HG02840 (cell line): Measurements from ENCODE around the gene TRNP1.
"Not testable (repeated sequence)": the region's sequence is repeated elsewhere in the genome, so short reads cannot be mapped to it uniquely, and the experiment has no call there.

Experiments used
- ATAC-seq: cut with Tn5 transposase; IDR thresholded peaks from one replicate; pipeline ENCODE4 v1.9.1; 2021; ENCODE audit warnings: mild to moderate bottlenecking, moderate library complexity, moderate number of reproducible peaks; ENCODE audit not compliant: unreplicated experiment, low FRiP score

The TRNP1 gene, protein sequence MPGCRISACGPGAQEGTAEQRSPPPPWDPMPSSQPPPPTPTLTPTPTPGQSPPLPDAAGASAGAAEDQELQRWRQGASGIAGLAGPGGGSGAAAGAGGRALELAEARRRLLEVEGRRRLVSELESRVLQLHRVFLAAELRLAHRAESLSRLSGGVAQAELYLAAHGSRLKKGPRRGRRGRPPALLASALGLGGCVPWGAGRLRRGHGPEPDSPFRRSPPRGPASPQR

DNA sequence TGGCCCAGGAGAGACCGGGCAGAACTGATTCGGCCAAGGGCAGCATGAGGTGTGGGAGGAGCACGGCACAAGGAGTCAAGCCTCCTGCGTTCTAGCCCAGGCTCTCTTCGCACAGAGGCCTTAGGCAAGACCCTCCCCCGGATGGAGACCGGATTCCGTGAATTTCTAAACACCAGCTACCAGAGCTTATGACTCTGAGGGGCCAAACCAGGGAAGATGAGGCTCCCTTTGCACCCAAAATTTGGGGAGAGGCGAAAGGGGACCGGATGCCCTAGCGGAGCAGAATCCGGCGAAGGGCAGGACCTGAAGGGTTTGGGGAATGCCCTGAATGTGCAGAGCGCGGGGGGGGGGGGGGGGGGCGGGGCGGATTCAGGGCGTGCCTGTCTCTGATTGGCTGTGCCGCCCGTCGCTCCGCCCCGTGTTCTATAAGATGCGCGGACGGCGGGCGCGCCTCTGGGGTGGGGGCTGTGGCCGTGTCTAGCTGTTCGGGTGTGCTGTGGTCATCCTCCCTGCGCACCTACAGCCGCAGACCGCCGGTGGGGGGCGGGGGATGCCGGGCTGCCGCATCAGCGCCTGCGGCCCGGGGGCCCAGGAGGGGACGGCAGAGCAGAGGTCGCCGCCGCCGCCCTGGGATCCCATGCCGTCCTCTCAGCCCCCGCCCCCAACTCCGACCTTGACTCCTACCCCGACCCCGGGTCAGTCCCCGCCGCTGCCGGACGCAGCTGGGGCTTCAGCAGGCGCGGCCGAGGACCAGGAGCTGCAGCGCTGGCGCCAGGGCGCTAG is at the start of gene TRNP1:
Gene TRNP1, plus strand, starts transcription at position 456 of the 783 bp plus-strand sequence. Its CDS starts 95 bp downstream, at position 551.
- ATAC-seq, result no peak

- no peak for ATAC-seq
These were observed 48.4 kb upstream of the TRNP1 start for GRCh38 chr1:26945138-26945537.

- no peak for ATAC-seq
These were observed 47.8 kb upstream of the TRNP1 start for GRCh38 chr1:26945728-26946127.

DNA sequence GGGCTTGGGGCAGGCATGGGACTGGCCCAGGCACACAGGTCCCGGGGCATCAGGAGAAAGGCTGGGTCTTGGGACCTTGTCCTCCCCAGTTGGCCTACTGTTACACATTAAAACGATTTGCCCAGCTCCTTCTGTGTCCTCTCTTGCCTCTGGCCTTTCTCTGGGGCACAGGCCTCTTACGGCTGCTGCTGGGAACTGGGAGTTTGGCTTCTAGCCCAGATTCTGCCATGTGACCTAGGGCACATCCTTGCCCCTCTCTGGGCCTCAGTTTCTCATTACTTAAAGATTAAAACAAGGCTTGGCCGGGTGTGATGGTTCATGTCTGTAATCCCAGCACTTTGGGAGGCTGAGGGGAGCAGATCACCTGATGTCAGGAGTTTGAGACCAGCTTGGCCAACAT is 47.2 kb upstream of the TRNP1 start:
- ATAC-seq, result no peak

DNA sequence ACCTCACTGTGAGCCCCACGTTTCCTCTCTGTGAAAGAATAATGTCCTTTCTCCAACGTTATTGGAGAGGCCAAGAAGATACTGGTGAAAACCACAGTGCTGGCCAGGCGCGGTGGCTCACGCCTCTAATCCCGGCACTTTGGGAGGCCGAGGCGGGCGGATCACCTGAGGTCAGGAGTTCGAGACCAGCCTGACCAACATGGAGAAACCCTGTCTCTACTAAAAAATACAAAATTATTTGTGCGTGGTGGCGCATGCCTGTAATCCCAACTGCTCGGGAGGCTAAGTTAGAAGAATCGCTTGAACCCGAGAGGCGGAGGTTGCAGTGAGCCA is 44.8 kb upstream of the TRNP1 start:
- ATAC-seq, result not testable (repeated sequence)

DNA sequence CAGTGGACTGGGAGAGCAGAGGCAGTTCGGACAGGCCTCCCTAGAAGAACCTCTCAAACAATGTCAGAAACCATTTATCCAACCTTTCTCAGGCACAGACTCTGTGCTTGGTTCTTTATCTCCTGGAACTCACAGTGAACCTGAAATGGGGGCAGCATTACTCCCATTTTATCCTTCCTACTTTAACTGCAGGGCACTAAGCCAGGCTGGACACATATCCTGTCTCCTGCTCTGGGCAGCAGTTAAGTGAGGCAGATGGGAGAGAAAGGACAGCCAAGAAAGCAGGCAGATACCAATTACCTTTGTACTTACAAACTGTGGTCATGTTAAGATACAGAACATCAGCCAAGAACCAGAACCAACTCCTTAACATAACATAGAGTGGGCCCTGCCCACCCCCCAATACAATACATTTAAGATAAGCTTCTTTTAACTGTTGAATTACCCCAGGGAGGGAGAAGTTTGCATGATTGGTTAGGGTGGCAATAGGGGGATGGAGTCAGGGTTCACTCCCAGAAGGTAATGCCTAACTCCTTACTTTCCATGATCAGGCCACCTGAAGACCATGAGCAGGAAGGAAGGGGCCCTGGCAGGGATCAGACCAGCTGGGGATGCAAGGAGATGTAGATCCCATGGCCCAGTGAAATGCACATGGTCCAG is 44.1 kb upstream of the TRNP1 start:
- no peak for ATAC-seq

- no peak for ATAC-seq
These were observed 43.6 kb upstream of the TRNP1 start for GRCh38 chr1:26949926-26950319.

DNA sequence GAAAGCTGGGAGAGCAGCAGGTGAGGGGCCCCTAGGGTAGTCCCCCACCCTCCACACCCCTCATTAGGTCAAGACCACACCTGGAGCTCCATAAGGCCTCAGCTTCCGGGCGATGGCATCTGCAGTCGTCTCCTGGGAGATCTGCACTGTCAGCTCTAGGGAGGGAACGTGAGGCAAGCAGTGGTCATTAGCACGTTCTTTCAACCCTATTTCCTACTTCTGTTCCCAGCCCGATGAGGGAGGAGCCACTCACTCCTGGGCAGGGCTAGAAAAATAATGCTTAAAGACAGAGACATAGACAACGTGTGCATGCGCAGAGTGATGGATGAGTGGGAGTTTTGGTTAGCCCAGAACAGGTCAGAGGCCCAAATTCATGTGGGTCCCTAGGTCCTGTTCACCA is 42.9 kb upstream of the TRNP1 start:
- ATAC-seq, result no peak

DNA sequence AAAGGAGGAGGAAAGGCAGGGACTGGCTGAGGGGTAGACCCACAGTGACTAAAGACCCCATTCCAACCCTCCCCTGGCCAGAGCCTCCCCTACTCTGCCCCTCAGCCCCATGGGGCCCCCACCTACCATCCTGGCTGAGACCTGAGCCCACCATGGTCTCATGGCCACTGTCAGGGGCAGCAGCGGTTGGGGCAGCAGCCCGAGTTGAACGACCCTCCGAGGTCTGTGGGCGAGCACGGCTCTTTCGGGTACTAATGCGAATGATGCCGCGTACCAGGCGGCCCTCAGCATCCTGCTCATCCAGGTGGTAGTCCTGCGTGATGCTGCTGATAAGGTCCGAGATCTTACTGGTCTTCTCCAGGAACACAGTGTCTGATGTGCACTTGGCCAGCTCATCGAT is 42.3 kb upstream of the TRNP1 start:
- no peak for ATAC-seq

- no peak for ATAC-seq
These were observed 41.5 kb upstream of the TRNP1 start for GRCh38 chr1:26951821-26952497.

DNA sequence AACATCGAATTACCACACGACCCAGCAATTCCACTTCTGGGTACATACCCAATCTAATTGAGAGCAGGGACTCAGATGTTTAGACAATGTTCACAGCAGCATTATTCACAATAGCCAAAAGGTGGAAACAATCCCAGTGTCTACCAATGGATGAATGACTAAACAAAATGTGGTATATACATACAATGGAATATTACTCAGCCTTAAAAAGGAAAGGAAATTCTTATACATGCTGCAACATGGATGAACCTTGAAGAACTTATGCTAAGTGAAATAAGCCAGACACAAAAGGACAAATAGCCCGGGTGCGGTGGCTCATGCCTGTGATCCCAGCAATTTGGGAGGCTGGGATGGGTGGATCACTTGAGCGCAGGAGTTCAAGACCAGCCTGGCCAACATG is 40.1 kb upstream of the TRNP1 start:
- ATAC-seq, result no peak

DNA sequence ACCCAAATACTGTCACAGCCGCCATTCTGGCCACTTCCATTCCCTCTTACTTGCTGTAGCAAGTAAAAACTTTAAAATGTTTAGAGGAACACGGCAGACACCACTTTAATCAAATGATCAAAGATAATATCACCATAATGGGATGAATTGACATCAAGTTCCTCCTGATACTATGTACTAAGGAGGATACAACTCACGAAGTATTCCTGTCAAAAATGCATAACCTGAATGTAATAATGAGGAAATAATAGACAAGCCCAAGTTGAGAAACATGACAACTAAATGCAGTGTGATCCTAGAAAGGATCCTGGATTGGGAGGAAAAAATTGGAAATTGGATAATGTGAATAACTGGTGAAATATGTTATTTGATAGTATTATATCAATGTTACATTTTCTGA is 37.2 kb upstream of the TRNP1 start:
- ATAC-seq, result no peak

DNA sequence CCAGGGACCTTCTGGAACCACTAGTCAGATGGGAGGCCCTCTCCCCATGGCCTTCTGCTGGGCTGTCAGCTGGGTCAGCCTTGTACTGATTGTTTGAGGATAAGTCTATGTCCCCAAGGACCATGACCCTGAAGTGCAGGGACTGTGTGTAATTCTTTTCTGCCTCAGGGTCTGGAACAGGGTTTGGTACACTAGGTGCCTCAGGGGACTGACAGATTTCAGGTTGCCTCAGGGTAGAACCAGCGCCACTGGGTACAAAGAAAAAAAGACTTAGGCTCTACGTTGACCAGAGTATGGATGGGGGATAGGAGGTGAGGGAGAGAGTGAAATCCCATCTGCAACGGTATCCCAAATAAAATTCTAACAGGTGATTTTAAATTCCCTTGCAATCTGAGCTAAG is 36.2 kb upstream of the TRNP1 start:
- ATAC-seq, result no peak

- ATAC-seq, result no peak
These were observed 34.2 kb upstream of the TRNP1 start for GRCh38 chr1:26959270-26959669.

DNA sequence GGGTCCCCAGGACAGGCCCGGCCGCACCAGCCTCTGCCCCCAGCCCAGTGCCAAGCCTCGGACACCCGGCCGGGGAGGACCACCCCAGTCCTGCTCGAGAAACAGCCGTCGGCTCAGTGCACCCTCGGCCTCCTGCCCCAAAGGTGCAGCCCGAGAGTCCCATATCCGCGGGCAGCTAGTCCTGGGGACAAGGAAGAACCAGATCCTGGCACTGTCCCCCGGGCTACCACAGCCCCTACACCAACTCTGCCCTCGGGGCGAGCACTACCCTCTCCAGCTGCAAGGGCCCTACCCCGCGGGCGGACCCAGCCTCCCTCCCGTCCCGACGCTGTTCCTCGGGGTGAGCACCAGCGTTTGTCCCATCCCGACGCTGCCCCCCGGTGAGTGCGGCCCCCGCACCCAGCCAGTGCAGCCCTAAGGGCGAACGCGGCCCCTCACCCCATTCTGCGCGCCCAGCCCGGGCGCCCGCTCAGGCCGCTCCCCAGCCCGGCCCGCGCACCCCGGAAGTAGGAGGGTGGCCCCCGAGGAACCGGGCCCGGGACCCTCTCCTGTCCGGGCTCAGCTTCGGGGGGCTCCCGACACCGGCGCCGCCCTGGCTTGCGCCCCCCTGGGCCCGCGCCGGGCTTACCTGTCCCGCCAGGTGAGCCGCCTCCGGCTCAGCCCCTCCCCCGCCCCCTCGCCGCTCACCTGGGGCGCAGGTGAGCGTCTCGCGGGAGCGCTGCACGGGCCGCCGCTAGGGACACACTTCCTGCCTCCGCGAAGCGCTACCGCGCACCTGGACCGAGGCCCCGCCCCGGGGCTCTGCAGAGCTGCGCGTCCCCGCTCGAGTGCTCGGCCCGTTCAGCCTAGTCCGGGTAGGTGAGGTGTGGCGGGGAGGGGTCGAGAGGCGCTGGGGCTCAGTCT is 33.5 kb upstream of the TRNP1 start, which contains the start of gene KDF1:
Gene KDF1, minus strand, starts transcription at position 747 of the 903 bp plus-strand sequence. CDS start 8,088 bp downstream, outside the sequence.
- no peak for ATAC-seq

DNA sequence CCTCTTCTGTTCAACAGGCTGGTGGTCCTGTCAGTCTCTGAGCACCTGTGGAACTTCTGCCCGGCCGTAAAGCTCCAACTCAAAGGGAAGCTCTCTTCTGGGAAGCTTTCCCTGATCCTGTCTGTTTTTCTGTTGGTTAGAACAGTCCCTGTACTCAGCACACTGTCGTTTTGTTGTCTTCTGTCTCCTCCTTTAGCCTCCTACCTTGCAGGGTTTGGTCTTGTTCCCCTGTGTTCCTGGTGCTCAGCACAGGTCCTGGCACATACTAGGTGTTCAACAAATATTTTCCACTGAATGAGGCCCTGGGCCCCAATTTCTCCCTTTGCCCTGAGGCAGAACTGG is 32.9 kb upstream of the TRNP1 start:
- ATAC-seq, result no peak

DNA sequence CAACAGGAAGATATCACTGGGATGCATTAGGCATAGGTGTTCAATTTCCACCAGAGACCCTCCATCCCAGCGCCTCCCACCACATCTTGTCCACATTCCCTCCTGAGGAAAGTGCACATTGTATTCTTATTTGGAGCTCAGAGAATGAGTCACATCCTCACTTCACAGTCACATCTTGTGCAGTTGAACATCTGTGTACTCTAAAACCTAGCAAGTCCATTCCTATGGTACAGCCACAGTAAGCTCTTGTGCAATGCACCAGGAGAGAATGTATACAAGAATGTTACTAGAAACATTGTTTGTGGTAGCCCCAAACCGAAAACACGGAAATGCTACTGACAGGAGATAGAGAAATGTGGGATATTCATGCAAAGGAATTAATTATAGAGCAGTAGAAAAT is 31.7 kb upstream of the TRNP1 start:
- no peak for ATAC-seq

GRCh38 chr1:26965213-26965612 is 28.3 kb upstream of the TRNP1 start:
- ATAC-seq, result no peak

DNA sequence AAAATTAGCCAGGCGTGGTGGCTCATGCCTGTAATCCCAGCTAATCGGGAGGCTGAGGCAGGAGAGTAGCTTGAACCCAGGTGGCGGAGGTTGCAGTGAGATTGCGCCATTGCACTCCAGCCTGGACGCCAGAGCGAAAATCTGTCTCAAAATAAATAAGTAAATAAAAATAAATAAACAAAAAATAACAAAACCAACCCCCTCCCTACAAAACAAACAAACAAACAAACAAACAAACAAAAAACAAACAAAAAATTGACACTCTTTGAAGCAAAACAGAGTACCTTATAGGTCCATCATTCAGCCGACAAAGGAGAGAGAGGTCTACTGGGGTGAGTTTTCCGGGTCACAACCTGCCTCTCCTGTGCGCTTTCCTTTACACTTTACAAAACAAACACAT is 27.9 kb upstream of the TRNP1 start:
- no peak for ATAC-seq

GRCh38 chr1:26970810-26971209 is 22.7 kb upstream of the TRNP1 start:
- no peak for ATAC-seq
